Neural cell (in vitro differentiated cells): Measurements from ENCODE around the gene GPS1. TPM values are rescaled to one million over a fixed set of nuclear protein-coding genes. Genes with fewer than 3 reads are reported as not detected.

ENCODE experiments used
- H2AFZ ChIP-seq: fragments of 200-600, 300-800 bp; sonication (generic), shearing (Covaris generic); 2 replicates; pipeline ENCODE4 v1.6.0; 2014; ENCODE audit warnings: low read depth, mild to moderate bottlenecking, antibody characterized with exemption, low read length, moderate library complexity
- H3F3A ChIP-seq: fragments of 200-600 bp; shearing (Covaris generic); 2 replicates; pipeline ENCODE4 v1.6.1; 2016; ENCODE audit warnings: mild to moderate bottlenecking, moderate library complexity, mixed read lengths, antibody characterized with exemption, low read length; ENCODE audit not compliant: insufficient read depth, poor library complexity, severe bottlenecking
- H3K27ac ChIP-seq: fragments of 200-600, 300-800 bp; sonication (generic), shearing (Covaris generic); 2 replicates; pipeline ENCODE4 v1.5.1; 2014; ENCODE audit warnings: mild to moderate bottlenecking, low read length, moderate library complexity
- H3K27me3 ChIP-seq: fragments of 300-800, 200-600 bp; sonication (generic), shearing (Covaris generic); 2 replicates; pipeline ENCODE4 v1.6.0; 2014; ENCODE audit warnings: mild to moderate bottlenecking, low read depth, low read length, moderate library complexity; ENCODE audit not compliant: insufficient read depth
- H3K36me3 ChIP-seq: fragments of 300-800, 200-600 bp; sonication (generic), shearing (Covaris generic); 2 replicates; pipeline ENCODE4 v1.5.1; 2014; ENCODE audit warnings: mild to moderate bottlenecking, antibody characterized with exemption, low read length, moderate library complexity; ENCODE audit not compliant: insufficient read depth
- H3K4me2 ChIP-seq: fragments of 300-800, 200-600 bp; sonication (generic), shearing (Covaris generic); 2 replicates; pipeline ENCODE4 v1.6.0; 2014; ENCODE audit warnings: mild to moderate bottlenecking, low read length
- H3K4me3 ChIP-seq: fragments of 300-800, 200-600 bp; sonication (generic), shearing (Covaris generic); 2 replicates; pipeline ENCODE4 v1.5.1; 2014; ENCODE audit warnings: mild to moderate bottlenecking, low read length, moderate library complexity
- H3K79me2 ChIP-seq: fragments of 200-600 bp; shearing (Covaris generic); replicated peaks from 2 replicates; pipeline ENCODE4 v1.6.0; 2014; ENCODE audit warnings: mild to moderate bottlenecking, low read length, moderate library complexity; ENCODE audit not compliant: insufficient read depth
- H3K9ac ChIP-seq: fragments of 300-800, 200-600 bp; sonication (generic), shearing (Covaris generic); 2 replicates; pipeline ENCODE4 v1.6.1; 2016; ENCODE audit warnings: mild to moderate bottlenecking, low read length, mixed read lengths
- H3K9me2 ChIP-seq: fragments of 200-600 bp; shearing (Covaris generic); 2 replicates; pipeline ENCODE4 v1.6.1; 2016; ENCODE audit warnings: mild to moderate bottlenecking, low read length, mixed read lengths; ENCODE audit not compliant: insufficient read depth
- H3K9me3 ChIP-seq: fragments of 200-600, 300-800 bp; sonication (generic), shearing (Covaris generic); 2 replicates; pipeline ENCODE4 v1.6.1; 2016; ENCODE audit warnings: mild to moderate bottlenecking, mixed run types, low read length, moderate library complexity, mixed read lengths
- H4K20me1 ChIP-seq: fragments of 200-600 bp; shearing (Covaris generic); 2 replicates; pipeline ENCODE4 v1.6.1; 2016; ENCODE audit warnings: mild to moderate bottlenecking, mixed run types; ENCODE audit not compliant: insufficient read depth
- EP300 ChIP-seq: fragments of 450-650 bp; conservative IDR thresholded peaks from 2 replicates; pipeline ENCODE4 v1.6.1; 2014; ENCODE audit warnings: antibody characterized with exemption, mild to moderate bottlenecking, moderate library complexity; ENCODE audit not compliant: poor library complexity, severe bottlenecking
- EZH2 ChIP-seq: fragments of 200-600, 300-800 bp; shearing (Covaris generic), sonication (generic); IDR thresholded peaks from 2 replicates; pipeline ENCODE4 v1.6.1; 2014; ENCODE audit warnings: antibody characterized with exemption, low read length, borderline replicate concordance, mild to moderate bottlenecking; ENCODE audit not compliant: insufficient read depth, poor library complexity, severe bottlenecking
- MXI1 ChIP-seq: fragments of 450-650 bp; conservative IDR thresholded peaks from 2 replicates; pipeline ENCODE4 v1.6.1; 2014; ENCODE audit warnings: antibody characterized with exemption, mild to moderate bottlenecking; ENCODE audit not compliant: poor library complexity, severe bottlenecking
- POLR2AphosphoS5 ChIP-seq: IDR thresholded peaks from 2 replicates; pipeline ENCODE4 v1.6.1; 2012
- RAD21 ChIP-seq: fragments of 450-650 bp; conservative IDR thresholded peaks from 2 replicates; pipeline ENCODE4 v1.6.1; 2014; ENCODE audit warnings: antibody characterized with exemption, mild to moderate bottlenecking, moderate library complexity
- SMC3 ChIP-seq: fragments of 450-650 bp; conservative IDR thresholded peaks from 2 replicates; pipeline ENCODE4 v1.6.1; 2014; ENCODE audit warnings: antibody characterized with exemption, mild to moderate bottlenecking, moderate library complexity; ENCODE audit not compliant: poor library complexity
- TAF1 ChIP-seq: IDR thresholded peaks from 2 replicates; pipeline ENCODE4 v1.6.1; 2012; ENCODE audit warnings: low read depth
- polyA plus RNA-seq: library from polyadenylated mRNA; depleted of rRNA; stranded (reverse); fragments of >200 nt; gene quantifications from 2 replicates; pipeline ENCODE4 v1.2.3, GENCODE V29; 2014
- TF ChIP-seq, protein P1 (sequence below): fragments of 450-650 bp; IDR thresholded peaks from 2 replicates; pipeline ENCODE4 v1.5.1; 2014; ENCODE audit warnings: antibody characterized with exemption, mild to moderate bottlenecking, moderate library complexity; ENCODE audit not compliant: poor library complexity, severe bottlenecking
- TF ChIP-seq, protein P2 (sequence below): IDR thresholded peaks from 2 replicates; pipeline ENCODE4 v1.6.1; 2012; ENCODE audit warnings: borderline replicate concordance

GPS1 gene
- polyA plus RNA-seq, 1 donor from 2014 or later, result 170 TPM

DNA sequence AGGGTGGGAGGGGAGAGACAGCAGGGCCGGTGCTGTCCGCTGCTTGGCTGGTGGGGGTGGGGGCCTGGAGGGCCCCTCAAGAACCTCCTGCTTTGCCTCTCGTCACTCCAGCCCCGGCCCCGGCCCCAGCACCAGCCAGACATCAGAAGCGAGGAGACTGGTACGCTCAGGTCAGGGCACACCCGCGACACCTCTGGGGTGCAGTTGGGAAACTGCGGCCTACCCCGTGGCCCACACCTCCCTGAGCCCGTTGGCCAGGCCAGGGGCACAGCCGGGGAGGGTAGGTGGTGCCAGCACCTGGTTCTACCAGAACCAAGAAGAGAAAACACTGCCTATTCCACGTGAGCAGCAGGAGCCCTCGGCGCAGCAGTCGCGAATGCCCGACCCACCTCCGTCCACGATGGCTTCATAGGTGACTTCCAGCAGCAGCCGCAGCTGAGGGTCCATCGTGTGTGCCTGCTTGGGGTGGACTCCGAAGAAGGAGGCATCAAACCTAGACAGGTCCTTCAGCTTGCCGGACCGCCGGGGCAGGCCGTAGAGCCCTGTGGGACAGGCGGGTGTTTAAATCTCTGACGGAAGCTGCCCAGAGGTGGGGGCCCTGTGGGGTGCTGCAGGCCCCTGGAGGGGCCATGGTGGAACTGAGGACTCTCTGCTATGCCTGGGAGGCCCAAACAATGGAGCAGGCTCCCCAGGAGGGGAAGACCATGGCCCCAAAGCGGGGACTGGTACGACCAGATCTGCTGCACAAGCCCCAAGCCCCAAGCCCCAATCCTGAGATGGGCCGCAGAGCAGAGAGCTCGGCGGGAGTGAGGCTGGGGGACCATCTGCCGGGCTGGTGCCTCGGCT is 43.5 kb downstream of the GPS1 start:
- no peaks in the 10 kb centered on the region for H3K27me3 ChIP-seq
- no peaks in the 10 kb centered on the region for H3K9me3 ChIP-seq
- H3K9ac ChIP-seq, result no peak overlapping the region
- no peak overlapping the region for H2AFZ ChIP-seq
- no peaks in the 10 kb centered on the region for H3F3A ChIP-seq
- H3K79me2 ChIP-seq, result peaks cover 24% of the 10 kb centered on the region
- no peaks in the 10 kb centered on the region for H3K36me3 ChIP-seq
- H3K27ac ChIP-seq, result no peak overlapping the region
- H3K9me2 ChIP-seq, result no peaks in the 10 kb centered on the region
- H3K4me2 ChIP-seq, result no peak overlapping the region
- no peak for TF ChIP-seq MXI1
- TF ChIP-seq EP300, result no peak
- H4K20me1 ChIP-seq, result no peaks in the 10 kb centered on the region
- H3K4me3 ChIP-seq, result peak overlapping the region; percentile 95

DNA sequence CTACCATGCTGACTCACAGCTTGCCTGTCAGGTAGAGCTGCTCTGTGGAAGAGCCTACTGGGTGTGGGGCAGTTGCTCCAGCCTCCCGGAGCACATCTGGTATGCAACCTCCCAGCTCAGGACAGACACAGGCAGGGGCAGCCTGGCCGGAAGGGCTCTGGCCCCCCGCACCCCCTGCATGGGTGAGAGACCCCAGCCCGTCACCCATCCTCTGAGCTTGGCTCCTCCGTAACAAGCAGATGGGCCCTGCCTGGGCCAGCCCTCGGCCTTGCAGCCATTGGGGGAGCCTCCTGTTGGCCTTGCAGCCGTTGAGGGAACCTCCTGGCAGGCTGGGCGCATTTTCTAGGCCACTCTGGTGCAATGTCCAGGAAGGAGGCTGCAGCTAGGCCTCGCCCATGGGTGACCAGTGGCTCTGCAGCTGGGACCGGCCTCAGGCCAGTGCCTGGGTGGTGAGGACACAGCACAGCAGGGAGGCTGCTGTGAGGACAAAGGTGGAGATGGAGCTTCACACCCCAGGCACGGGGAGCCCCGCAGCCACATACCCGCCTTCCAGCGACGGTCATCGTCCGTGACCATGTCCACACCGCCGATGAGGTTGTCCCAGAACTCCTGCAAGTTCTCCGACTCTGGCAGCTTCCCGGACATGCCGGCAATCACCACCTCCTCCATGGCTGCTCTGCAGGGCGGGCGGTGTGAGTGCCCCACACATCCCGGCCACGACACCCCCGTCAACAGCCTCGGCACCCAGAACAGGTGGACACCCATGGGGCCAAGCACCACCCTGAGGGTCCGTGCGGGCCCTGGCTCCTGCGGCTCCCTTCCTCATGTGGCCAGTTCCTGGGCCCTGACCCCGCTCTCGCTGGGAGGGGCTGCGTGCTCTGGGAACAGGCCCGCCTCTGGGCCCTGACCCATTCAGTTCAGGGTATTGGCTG is 44.3 kb downstream of the GPS1 start:
- Histone ChIP-seq H3K27me3 (no peaks in the 10 kb centered on the region), H3K4me3 (peak overlapping the region; percentile 95), H3K9me2 (no peaks in the 10 kb centered on the region), H3K79me2 (peaks cover 24% of the 10 kb centered on the region), H3K27ac (no peak overlapping the region), H2AFZ (no peak overlapping the region), H3K36me3 (no peaks in the 10 kb centered on the region), H3K9ac (peak overlapping the region; percentile 90), H3K9me3 (no peaks in the 10 kb centered on the region), H3K4me2 (peak overlapping the region; percentile 91), H3F3A (no peaks in the 10 kb centered on the region), H4K20me1 (no peaks in the 10 kb centered on the region)
- no peak for TF ChIP-seq POLR2AphosphoS5
- no peak for TF ChIP-seq SMC3
- TF ChIP-seq, protein P1, sequence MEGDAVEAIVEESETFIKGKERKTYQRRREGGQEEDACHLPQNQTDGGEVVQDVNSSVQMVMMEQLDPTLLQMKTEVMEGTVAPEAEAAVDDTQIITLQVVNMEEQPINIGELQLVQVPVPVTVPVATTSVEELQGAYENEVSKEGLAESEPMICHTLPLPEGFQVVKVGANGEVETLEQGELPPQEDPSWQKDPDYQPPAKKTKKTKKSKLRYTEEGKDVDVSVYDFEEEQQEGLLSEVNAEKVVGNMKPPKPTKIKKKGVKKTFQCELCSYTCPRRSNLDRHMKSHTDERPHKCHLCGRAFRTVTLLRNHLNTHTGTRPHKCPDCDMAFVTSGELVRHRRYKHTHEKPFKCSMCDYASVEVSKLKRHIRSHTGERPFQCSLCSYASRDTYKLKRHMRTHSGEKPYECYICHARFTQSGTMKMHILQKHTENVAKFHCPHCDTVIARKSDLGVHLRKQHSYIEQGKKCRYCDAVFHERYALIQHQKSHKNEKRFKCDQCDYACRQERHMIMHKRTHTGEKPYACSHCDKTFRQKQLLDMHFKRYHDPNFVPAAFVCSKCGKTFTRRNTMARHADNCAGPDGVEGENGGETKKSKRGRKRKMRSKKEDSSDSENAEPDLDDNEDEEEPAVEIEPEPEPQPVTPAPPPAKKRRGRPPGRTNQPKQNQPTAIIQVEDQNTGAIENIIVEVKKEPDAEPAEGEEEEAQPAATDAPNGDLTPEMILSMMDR, result no peak

DNA sequence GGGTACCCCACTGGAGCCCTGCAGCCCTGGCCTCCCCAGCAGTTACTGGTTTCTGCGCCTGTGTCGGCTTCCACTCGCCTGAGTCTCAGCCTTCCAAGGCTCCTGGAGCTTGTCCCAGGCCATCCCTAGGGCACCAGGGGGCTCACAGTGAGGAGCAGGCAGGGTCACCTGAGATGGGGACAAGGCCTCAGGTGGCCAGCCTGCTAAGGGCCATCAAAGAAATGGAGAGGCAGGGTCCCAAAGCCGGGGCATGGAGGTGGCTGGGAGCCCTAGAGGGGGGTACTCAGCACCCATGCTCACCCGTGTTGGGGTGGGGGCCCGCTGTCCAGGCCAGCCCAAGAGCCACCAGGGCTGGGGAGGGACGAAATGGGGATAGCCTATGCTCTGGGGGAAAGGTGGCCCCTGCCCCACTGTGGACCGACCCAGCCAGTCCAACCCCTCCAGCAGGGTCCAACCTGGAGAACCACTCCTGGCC is 45.0 kb downstream of the GPS1 start:
- Histone ChIP-seq H3K27ac (peak overlapping the region; percentile 83), H3K27me3 (no peaks in the 10 kb centered on the region), H3K9me3 (no peaks in the 10 kb centered on the region), H3K9ac (peak overlapping the region; percentile 90), H3K4me2 (peak overlapping the region; percentile 91), H3K79me2 (peaks cover 24% of the 10 kb centered on the region), H2AFZ (no peak overlapping the region), H3K9me2 (no peaks in the 10 kb centered on the region), H3F3A (no peaks in the 10 kb centered on the region), H4K20me1 (no peaks in the 10 kb centered on the region), H3K36me3 (no peaks in the 10 kb centered on the region), H3K4me3 (peak overlapping the region; percentile 95)
- no peak for TF ChIP-seq POLR2AphosphoS5
- TF ChIP-seq, protein P1, result no peak
- no peak for TF ChIP-seq RAD21
- TF ChIP-seq SMC3, result no peak
- TF ChIP-seq, protein P2, sequence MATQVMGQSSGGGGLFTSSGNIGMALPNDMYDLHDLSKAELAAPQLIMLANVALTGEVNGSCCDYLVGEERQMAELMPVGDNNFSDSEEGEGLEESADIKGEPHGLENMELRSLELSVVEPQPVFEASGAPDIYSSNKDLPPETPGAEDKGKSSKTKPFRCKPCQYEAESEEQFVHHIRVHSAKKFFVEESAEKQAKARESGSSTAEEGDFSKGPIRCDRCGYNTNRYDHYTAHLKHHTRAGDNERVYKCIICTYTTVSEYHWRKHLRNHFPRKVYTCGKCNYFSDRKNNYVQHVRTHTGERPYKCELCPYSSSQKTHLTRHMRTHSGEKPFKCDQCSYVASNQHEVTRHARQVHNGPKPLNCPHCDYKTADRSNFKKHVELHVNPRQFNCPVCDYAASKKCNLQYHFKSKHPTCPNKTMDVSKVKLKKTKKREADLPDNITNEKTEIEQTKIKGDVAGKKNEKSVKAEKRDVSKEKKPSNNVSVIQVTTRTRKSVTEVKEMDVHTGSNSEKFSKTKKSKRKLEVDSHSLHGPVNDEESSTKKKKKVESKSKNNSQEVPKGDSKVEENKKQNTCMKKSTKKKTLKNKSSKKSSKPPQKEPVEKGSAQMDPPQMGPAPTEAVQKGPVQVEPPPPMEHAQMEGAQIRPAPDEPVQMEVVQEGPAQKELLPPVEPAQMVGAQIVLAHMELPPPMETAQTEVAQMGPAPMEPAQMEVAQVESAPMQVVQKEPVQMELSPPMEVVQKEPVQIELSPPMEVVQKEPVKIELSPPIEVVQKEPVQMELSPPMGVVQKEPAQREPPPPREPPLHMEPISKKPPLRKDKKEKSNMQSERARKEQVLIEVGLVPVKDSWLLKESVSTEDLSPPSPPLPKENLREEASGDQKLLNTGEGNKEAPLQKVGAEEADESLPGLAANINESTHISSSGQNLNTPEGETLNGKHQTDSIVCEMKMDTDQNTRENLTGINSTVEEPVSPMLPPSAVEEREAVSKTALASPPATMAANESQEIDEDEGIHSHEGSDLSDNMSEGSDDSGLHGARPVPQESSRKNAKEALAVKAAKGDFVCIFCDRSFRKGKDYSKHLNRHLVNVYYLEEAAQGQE, result no peak
- no peak for TF ChIP-seq TAF1
- no peak for TF ChIP-seq MXI1
- no peak for TF ChIP-seq EP300
- TF ChIP-seq EZH2, result no peak
